HG03558 (cell line): ENCODE measurements around the gene MYRIP.
"Not testable (repeated sequence)": the region's sequence is repeated elsewhere in the genome, so short reads cannot be mapped to it uniquely, and the experiment has no call there.

Source experiments
- ATAC-seq: cut with Tn5 transposase; IDR thresholded peaks from one replicate; pipeline ENCODE4 v1.9.1; 2021; ENCODE audit warnings: moderate number of reproducible peaks; ENCODE audit not compliant: unreplicated experiment; ENCODE audit errors: extremely low read depth

MYRIP gene

GRCh38 chr3:40020689-40021088, 211.3 kb downstream of the MYRIP start:
- ATAC-seq = no peak

DNA sequence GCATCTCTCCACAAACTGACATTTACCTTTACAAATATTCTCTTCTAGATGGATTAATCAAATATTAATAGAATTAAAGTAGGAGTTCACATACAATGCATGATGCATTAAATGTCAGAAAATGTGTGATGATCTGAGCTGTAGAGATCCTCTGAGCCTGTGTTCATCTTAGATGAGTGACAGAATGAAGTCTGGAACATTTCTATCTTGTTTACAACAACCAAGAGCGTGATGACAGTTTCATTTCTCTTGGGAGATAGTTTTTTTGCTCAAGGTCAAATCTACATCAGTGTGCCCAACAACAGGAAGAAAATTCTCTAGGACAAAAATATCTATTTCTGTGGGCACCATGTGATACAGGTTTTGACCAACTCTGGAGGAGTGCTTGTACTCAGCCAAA, 211.9 kb downstream of the MYRIP start:
- ATAC-seq = no peak

DNA sequence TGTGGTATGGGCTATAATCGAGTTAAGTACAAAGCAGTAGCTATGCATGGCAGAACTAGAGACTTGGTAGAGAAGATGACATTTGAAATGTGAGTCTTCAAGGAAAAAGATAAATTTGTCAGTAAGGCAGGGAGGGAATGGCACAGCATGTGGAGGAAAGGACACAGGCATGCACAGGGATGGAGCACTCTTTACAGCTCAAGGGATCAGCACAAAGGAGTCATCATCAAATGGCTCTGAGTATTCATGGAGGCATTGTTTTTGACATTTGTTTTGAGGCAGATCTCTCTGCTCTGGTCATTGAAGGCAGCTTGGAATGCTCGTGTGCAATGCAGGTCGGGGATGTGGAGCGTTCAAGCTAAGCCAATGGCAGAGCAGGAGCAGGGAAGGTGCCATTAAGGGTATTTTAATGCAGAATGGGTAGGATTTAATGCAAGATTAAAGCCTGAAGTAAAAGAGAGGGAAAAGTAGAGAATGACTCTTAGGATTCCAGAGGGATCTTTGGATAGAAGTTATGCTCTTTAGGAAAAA, 213.0 kb downstream of the MYRIP start:
- no peak for ATAC-seq

DNA sequence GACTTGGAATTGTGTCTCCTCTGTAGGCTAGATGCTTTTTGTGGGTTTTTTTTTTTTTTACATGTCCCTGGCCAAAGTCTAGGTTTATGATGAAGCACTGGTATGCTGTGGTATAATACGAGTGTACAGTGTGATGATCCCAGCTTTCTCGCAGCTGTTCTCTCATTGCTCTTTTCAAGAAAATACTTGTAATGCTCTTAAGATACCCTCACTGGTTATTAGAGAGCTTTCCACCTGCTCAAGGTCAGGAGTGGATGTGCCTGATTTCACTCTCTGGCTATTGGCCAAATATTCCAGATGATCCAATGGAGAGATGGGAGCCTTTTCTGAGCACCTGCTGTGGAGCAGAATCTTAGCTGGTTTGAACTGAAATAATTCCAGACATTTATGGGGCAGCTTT, 215.1 kb downstream of the MYRIP start:
- no peak for ATAC-seq

GRCh38 chr3:40025892-40026291, 216.5 kb downstream of the MYRIP start:
- not testable (repeated sequence) for ATAC-seq

GRCh38 chr3:40035177-40035576, 225.8 kb downstream of the MYRIP start:
- ATAC-seq = no peak

- no peak for ATAC-seq
Measured at GRCh38 chr3:40037582-40037981, 228.2 kb downstream of the MYRIP start.

GRCh38 chr3:40042752-40043443, 233.5 kb downstream of the MYRIP start:
- ATAC-seq = no peak

- ATAC-seq = no peak
Measured at GRCh38 chr3:40043444-40043755, 234.0 kb downstream of the MYRIP start.

GRCh38 chr3:40044487-40044886, 235.1 kb downstream of the MYRIP start:
- no peak for ATAC-seq

GRCh38 chr3:40045051-40045450, 235.6 kb downstream of the MYRIP start:
- no peak for ATAC-seq

GRCh38 chr3:40046149-40046548, 236.7 kb downstream of the MYRIP start:
- ATAC-seq = no peak

DNA sequence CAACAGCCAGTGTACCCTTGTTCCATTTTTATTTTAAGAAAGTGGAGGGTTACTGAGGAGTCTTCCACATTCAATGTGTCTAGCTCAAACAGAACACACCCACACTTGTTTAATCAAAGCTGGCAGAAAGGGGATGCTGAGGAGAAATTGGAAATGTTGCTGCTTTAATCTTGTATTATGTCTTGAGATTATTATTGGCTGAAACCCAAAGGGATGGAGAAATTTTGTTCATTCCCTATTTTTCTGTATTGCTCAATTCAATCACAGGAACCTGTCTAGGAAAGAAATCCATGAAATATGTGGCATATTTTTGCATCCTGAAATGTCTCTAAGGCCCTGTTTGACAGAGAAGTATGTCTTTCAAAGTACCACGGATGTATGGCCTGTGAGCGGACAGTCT, 238.0 kb downstream of the MYRIP start:
- ATAC-seq = no peak

DNA sequence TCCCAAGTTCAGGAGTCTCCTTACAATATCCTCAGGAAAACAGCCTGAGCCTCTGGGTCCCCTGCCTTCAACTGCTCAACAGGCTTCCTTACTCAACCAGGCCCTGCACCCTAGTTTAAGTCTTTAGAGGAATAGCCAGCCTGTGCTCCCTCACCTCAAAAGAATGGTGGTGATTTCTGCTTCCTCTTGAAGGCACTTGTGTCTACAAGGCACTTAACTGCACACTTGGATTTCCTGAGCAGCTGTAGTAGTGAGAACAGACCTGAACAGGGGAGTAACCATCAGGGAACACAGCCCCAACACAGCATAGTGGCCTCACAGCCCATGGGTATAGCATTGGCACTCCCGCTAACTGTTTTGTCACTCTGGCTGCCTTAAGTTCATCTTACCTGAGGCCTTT, 244.3 kb downstream of the MYRIP start:
- ATAC-seq = no peak

- ATAC-seq = no peak
Measured at GRCh38 chr3:40054568-40055222, 245.3 kb downstream of the MYRIP start.

- no peak for ATAC-seq
Measured at GRCh38 chr3:40055361-40055760, 246.0 kb downstream of the MYRIP start.

DNA sequence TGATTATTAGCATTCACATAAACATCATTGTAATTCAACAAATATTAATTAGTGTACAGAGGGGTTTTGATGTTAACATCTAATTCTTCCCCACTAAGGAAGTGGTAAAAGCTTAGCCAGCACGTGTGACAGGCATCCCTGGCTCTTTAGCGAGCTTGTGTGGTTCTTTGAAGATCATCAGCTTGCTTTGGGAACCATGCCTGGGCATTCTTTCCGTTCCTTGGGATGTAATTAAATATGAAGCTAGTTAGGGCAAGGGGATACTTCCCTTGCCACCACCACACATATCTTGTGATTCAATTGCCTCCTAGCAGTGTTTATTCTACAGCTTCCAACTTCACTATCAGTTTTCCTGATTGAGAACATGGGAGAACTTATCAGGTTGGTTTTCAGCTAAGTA, 246.5 kb downstream of the MYRIP start:
- no peak for ATAC-seq

- ATAC-seq = no peak
Measured at GRCh38 chr3:40057077-40057476, 247.7 kb downstream of the MYRIP start.

- ATAC-seq = no peak
Measured at GRCh38 chr3:40057786-40058185, 248.4 kb downstream of the MYRIP start.

DNA sequence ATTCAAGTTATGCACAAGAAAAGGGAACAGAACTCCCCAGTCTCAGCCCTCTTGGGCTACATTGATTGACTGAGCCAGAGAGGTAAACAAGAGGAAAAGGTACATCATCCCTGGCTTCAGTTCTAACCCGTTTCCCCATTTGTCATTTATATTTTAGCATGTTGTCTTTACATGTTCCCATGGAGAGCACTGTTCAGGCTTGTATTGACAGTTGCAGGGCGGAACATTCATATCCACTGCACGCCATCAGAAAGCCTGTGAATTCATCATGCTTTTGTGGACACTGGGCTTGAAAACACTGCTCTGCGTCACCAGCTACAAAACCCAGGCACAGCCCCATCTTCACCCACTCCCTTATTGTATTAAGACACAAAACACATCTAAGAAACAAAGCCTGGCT, 259.2 kb downstream of the MYRIP start:
- no peak for ATAC-seq

GRCh38 chr3:40070816-40071215, 261.4 kb downstream of the MYRIP start:
- ATAC-seq = no peak

DNA sequence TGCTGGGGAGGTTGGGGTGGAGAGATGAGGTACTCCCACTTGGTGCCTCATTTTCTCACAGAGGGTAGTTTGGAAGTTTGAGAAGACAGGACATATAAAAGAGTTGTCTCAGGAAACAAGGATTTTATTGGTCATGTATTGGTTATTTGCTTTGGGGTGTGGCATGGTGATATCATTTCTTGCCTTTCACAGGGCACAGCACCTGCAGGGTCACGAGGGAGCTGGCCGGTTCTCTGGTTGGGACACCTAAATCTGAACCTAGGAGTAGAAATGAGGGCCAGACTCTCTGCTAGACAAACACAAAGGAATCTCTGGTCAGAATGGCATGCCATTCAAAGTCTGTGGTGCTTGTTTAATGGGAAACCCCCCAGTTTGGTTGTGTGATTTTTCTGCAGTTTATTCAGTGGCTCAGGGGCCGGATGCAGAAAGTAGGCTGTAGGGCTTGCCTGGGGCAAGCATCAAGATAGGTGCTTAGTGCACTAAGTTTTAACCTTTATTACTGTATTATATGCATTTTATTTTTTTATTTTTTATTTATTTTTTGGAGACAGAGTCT, 262.4 kb downstream of the MYRIP start:
- ATAC-seq = no peak
